Sigmoid colon (tissue), 7 donors: ENCODE data around the gene CYGB. TPM values are rescaled to one million over a fixed set of nuclear protein-coding genes. Genes with fewer than 3 reads are reported as not detected.
"Not testable (repeated sequence)": the region's sequence is repeated elsewhere in the genome, so short reads cannot be mapped to it uniquely, and the experiment has no call there.

ENCODE experiments used
- DNase-seq: peaks from one replicate; pipeline ENCODE4 v3.0.0-alpha.2; 2019
- H3K27ac ChIP-seq, 4 donors: fragments of 200-600 bp; sonication (generic); one replicate each; pipeline ENCODE4 v1.5.1; 2016 to 2019; ENCODE audit warnings: mild to moderate bottlenecking in 1 of 4
- H3K27me3 ChIP-seq, 3 donors: fragments of 200-600 bp; sonication (generic); one replicate each; pipeline ENCODE4 v1.5.1; 2019; ENCODE audit warnings: mild to moderate bottlenecking in 1 of 3
- H3K36me3 ChIP-seq, 4 donors: fragments of 200-600 bp; sonication (generic); one replicate each; pipeline ENCODE4 v1.5.1; 2016 to 2019
- H3K4me1 ChIP-seq, 4 donors: fragments of 200-600 bp; sonication (generic); one replicate each; pipeline ENCODE4 v1.5.1; 2017 to 2019
- H3K4me3 ChIP-seq, 4 donors: fragments of 200-600 bp; sonication (generic); one replicate each; pipeline ENCODE4 v1.5.1; 2017 to 2019; ENCODE audit warnings: mild to moderate bottlenecking in 2 of 4, moderate library complexity in 1 of 4
- H3K9me3 ChIP-seq, 4 donors: fragments of 200-600 bp in 3 of 4; sonication (generic) in 3 of 4; one replicate each; pipeline versions ENCODE4 v1.5.1 to v1.6.1; 2013 to 2019
- CTCF ChIP-seq, 4 experiments: fragments of 450-650 bp in 3 of 4; fragments of 200-600 bp in 1 of 4; IDR thresholded peaks; one replicate each; pipeline ENCODE4 v1.5.1; 2016 to 2019; ENCODE audit warnings: antibody characterized with exemption in 4 of 4, mild to moderate bottlenecking in 3 of 4, moderate library complexity in 2 of 4
- EP300 ChIP-seq, 4 donors: sonication (generic); formaldehyde crosslinking; IDR thresholded peaks; one replicate each; pipeline ENCODE4 v1.6.1; 2017; ENCODE audit warnings: antibody characterized with exemption in 4 of 4
- POLR2A ChIP-seq, 2 donors: fragments of 450-650 bp; IDR thresholded peaks; one replicate each; pipeline ENCODE4 v1.6.1; 2016; ENCODE audit warnings: antibody characterized with exemption in 2 of 2, mild to moderate bottlenecking in 2 of 2, moderate library complexity in 2 of 2
- POLR2AphosphoS5 ChIP-seq, 4 donors: sonication (generic); formaldehyde crosslinking; IDR thresholded peaks; one replicate each; pipeline ENCODE4 v1.6.1; 2017; ENCODE audit warnings: antibody characterized with exemption in 4 of 4
- WGBS, 2 donors: extraction: QIAGEN DNeasy Blood & Tissue Kit; methylation state at CpG; one replicate each; pipeline ENCODE4 v1.1.7; 2013; 5-methylcytosine and 5-hydroxymethylcytosine counted together
- intact Hi-C: fragments of 100-400 bp; cut with DNase I; formaldehyde crosslinking; loops from one replicate; pipeline ENCODE4 v1.15.1; 2023
- polyA plus RNA-seq, 3 donors: library from polyadenylated mRNA; stranded (reverse); fragments of 200-250 nt; gene quantifications; one replicate each; pipeline ENCODE4 v1.2.3, GENCODE V29; 2013
- total RNA-seq, 4 donors: library from RNA; depleted of rRNA; stranded (reverse); fragments of >200 nt; gene quantifications; one replicate each; pipeline ENCODE4 v1.1.0, GENCODE V29; 2016
- donor health status: healthy with polysubstance abuse.
- donor health status: Bipolar disorder and iron deficiency.
- donor health status: healthy.

The CYGB gene
- total and polyA plus RNA-seq, 7 donors: 9.7 to 33.4 (median 19.0) TPM

- no peak for TF ChIP-seq EP300 (IDR thresholded peaks at IDR 0.05)
- no peak for TF ChIP-seq CTCF (IDR thresholded peaks at IDR 0.05)
- TF ChIP-seq POLR2A (IDR thresholded peaks at IDR 0.05): no peak
- no peaks in the 10 kb centered on the region for H3K36me3 ChIP-seq
- 28 to 53% methylated on average over 25 of the region's 25 CpGs for WGBS, 2 donors
- peaks cover 0 to 42% (median 32%) of the 10 kb centered on the region in 4 donors for H3K4me1 ChIP-seq
- intact Hi-C loops: loop anchor here (5.0 kb wide), 1 partner anchor 192 kb away; no protein-coding TSS in a partner anchor
- no peak for DNase-seq
- H3K4me3 ChIP-seq: no peak overlapping the region
- H3K27ac ChIP-seq: peak overlapping the region in 3 of 4 donors; percentile 27 to 48 (median 45)
- H3K9me3 ChIP-seq: no peaks in the 10 kb centered on the region
- peaks cover 0 to 30% (median 9%) of the 10 kb centered on the region in 3 donors for H3K27me3 ChIP-seq
These were observed 12.7 kb downstream of the CYGB start for GRCh38 chr17:76524598-76525512.

- H3K27me3 ChIP-seq: peaks cover 0 to 30% (median 9%) of the 10 kb centered on the region in 3 donors
- peak in 1 of 4 donors; percentile 17 for TF ChIP-seq POLR2AphosphoS5 (IDR thresholded peaks at IDR 0.05)
- no peak for TF ChIP-seq POLR2A (IDR thresholded peaks at IDR 0.05)
- no peak for TF ChIP-seq EP300 (IDR thresholded peaks at IDR 0.05)
- TF ChIP-seq CTCF (IDR thresholded peaks at IDR 0.05): peak; percentile 96 to 100 (median 99)
- 20 to 21% methylated on average over 35 of the region's 35 CpGs for WGBS, 2 donors
- no peak overlapping the region for H3K27ac ChIP-seq
- peaks cover 0 to 27% (median 17%) of the 10 kb centered on the region in 4 donors for H3K4me1 ChIP-seq
- H3K4me3 ChIP-seq: no peak overlapping the region
- H3K9me3 ChIP-seq: no peaks in the 10 kb centered on the region
- no peaks in the 10 kb centered on the region for H3K36me3 ChIP-seq
- peak; percentile 85 for DNase-seq
- intact Hi-C loops: loop anchor here (1.0 to 5.0 kb wide), 4 partner anchors 24 to 194 kb away; no protein-coding TSS in a partner anchor
These were observed 14.1 kb downstream of the CYGB start for GRCh38 chr17:76523084-76524037.

GRCh38 chr17:76521683-76522082, 15.8 kb downstream of the CYGB start:
- peaks cover 0 to 17% (median 6%) of the 10 kb centered on the region in 3 donors for H3K27me3 ChIP-seq
- H3K4me1 ChIP-seq: peaks cover 0 to 18% (median 12%) of the 10 kb centered on the region in 4 donors
- DNase-seq, H3K9me3 ChIP-seq, H3K36me3 ChIP-seq, H3K4me3 ChIP-seq, H3K27ac ChIP-seq: not testable (repeated sequence)
- 65 to 84% methylated on average over 10 of the region's 10 CpGs for WGBS, 2 donors
- intact Hi-C loops: loop anchor here (2.0 to 5.0 kb wide), 2 partner anchors 65 to 196 kb away; no protein-coding TSS in a partner anchor

- Histone ChIP-seq H3K4me1 (peaks cover 0 to 18% (median 12%) of the 10 kb centered on the region in 4 donors), H3K36me3 (no peaks in the 10 kb centered on the region), H3K27ac (no peak overlapping the region), H3K4me3 (no peak overlapping the region), H3K27me3 (peaks cover 0 to 14% (median 6%) of the 10 kb centered on the region in 3 donors), H3K9me3 (no peaks in the 10 kb centered on the region)
- TF ChIP-seq EP300 (IDR thresholded peaks at IDR 0.05) (no peak), CTCF (IDR thresholded peaks at IDR 0.05) (no peak), POLR2A (IDR thresholded peaks at IDR 0.05) (no peak)
- no peak for DNase-seq
- WGBS, 2 donors: 90 to 93% methylated on average over 7 of the region's 7 CpGs
- intact Hi-C loops: loop anchor here (5.0 kb wide), 1 partner anchor 196 kb away; no protein-coding TSS in a partner anchor
These were observed 16.2 kb downstream of the CYGB start for GRCh38 chr17:76521262-76521661.
